ENCODE measurements around the gene VSIG1. TPM values are rescaled to one million over a fixed set of nuclear protein-coding genes. Genes with fewer than 3 reads are reported as not detected.

VSIG1 gene
- total RNA-seq, 1 donor from 2014 or later, result 0.29 TPM

GRCh38 chrX:108097380-108097779 is 52.5 kb downstream of the VSIG1 start:
- TF ChIP-seq CTCF (IDR thresholded peaks at IDR 0.05; ENCODE audit: insufficient read depth, low read length, poor library complexity, severe bottlenecking), result no peak

GRCh38 chrX:108105473-108105872 is 60.6 kb downstream of the VSIG1 start:
- Histone ChIP-seq H3K4me3 (ENCODE audit: low read depth, low read length) (no peak overlapping the region), H3K27me3 (ENCODE audit: control insufficient read depth, insufficient read depth, low read length) (no peaks in the 10 kb centered on the region), H3K36me3 (ENCODE audit: control insufficient read depth, insufficient read depth, low read length) (no peaks in the 10 kb centered on the region)
- DNase-seq (ENCODE audit: low read depth), result no peak
- TF ChIP-seq CTCF (IDR thresholded peaks at IDR 0.05; ENCODE audit: insufficient read depth, low read length, poor library complexity, severe bottlenecking), result no peak

More at GRCh38 chrX:108097380-108097779, 52.5 kb downstream of the VSIG1 start:
- H3K27me3 ChIP-seq (ENCODE audit: control insufficient read depth, insufficient read depth, low read length), result no peaks in the 10 kb centered on the region
- no peak overlapping the region for H3K4me3 ChIP-seq (ENCODE audit: low read depth, low read length)
- H3K36me3 ChIP-seq (ENCODE audit: control insufficient read depth, insufficient read depth, low read length), result no peaks in the 10 kb centered on the region
- no peak for DNase-seq (ENCODE audit: low read depth)

- DNase-seq (ENCODE audit: low read depth), result no peak
- no peak for TF ChIP-seq CTCF (IDR thresholded peaks at IDR 0.05; ENCODE audit: insufficient read depth, low read length, poor library complexity, severe bottlenecking)
These were observed 69.7 kb downstream of the VSIG1 start for GRCh38 chrX:108114541-108114940.

GRCh38 chrX:108117988-108118387 is 73.1 kb downstream of the VSIG1 start:
- no peak for TF ChIP-seq CTCF (IDR thresholded peaks at IDR 0.05; ENCODE audit: insufficient read depth, low read length, poor library complexity, severe bottlenecking)
- no peaks in the 10 kb centered on the region for H3K36me3 ChIP-seq (ENCODE audit: control insufficient read depth, insufficient read depth, low read length)
- no peak for DNase-seq (ENCODE audit: low read depth)

More at GRCh38 chrX:108114541-108114940, 69.7 kb downstream of the VSIG1 start:
- Histone ChIP-seq H3K4me3 (ENCODE audit: low read depth, low read length) (no peak overlapping the region), H3K36me3 (ENCODE audit: control insufficient read depth, insufficient read depth, low read length) (no peaks in the 10 kb centered on the region), H3K27me3 (ENCODE audit: control insufficient read depth, insufficient read depth, low read length) (no peaks in the 10 kb centered on the region)

GRCh38 chrX:108121291-108121690 is 76.4 kb downstream of the VSIG1 start:
- H3K4me3 ChIP-seq (ENCODE audit: low read depth, low read length), result no peak overlapping the region
- no peaks in the 10 kb centered on the region for H3K36me3 ChIP-seq (ENCODE audit: control insufficient read depth, insufficient read depth, low read length)
- H3K27me3 ChIP-seq (ENCODE audit: control insufficient read depth, insufficient read depth, low read length), result no peaks in the 10 kb centered on the region
- TF ChIP-seq CTCF (IDR thresholded peaks at IDR 0.05; ENCODE audit: insufficient read depth, low read length, poor library complexity, severe bottlenecking), result no peak
- no peak for DNase-seq (ENCODE audit: low read depth)

More at GRCh38 chrX:108117988-108118387, 73.1 kb downstream of the VSIG1 start:
- Histone ChIP-seq H3K4me3 (ENCODE audit: low read depth, low read length) (no peak overlapping the region), H3K27me3 (ENCODE audit: control insufficient read depth, insufficient read depth, low read length) (no peaks in the 10 kb centered on the region)

GRCh38 chrX:108122748-108123147 is 77.9 kb downstream of the VSIG1 start:
- no peak for TF ChIP-seq CTCF (IDR thresholded peaks at IDR 0.05; ENCODE audit: insufficient read depth, low read length, poor library complexity, severe bottlenecking)
- H3K27me3 ChIP-seq (ENCODE audit: control insufficient read depth, insufficient read depth, low read length), result no peaks in the 10 kb centered on the region
- no peak overlapping the region for H3K4me3 ChIP-seq (ENCODE audit: low read depth, low read length)
- DNase-seq (ENCODE audit: low read depth), result no peak
- H3K36me3 ChIP-seq (ENCODE audit: control insufficient read depth, insufficient read depth, low read length), result no peaks in the 10 kb centered on the region
